Retinal pigment epithelial cell (primary cell): ENCODE measurements around the gene HOXC12.

Experiments used
- DNase-seq: peaks from one replicate; pipeline ENCODE4 v3.0.0-alpha.2; 2010; ENCODE audit warnings: low read depth
- H3K4me3 ChIP-seq: 2 replicates; pipeline ENCODE4 v1.5.1; 2011; ENCODE audit warnings: mild to moderate bottlenecking, low read length, control low read depth, moderate library complexity
- TF ChIP-seq, protein P1 (sequence below): conservative IDR thresholded peaks from 2 replicates; pipeline ENCODE4 v1.5.1; 2011; ENCODE audit warnings: low read depth, low read length, control low read depth, inconsistent platforms

The HOXC12 gene

GRCh38 chr12:53959314-53959713 is 4.6 kb downstream of the HOXC12 start:
- TF ChIP-seq, protein P1, sequence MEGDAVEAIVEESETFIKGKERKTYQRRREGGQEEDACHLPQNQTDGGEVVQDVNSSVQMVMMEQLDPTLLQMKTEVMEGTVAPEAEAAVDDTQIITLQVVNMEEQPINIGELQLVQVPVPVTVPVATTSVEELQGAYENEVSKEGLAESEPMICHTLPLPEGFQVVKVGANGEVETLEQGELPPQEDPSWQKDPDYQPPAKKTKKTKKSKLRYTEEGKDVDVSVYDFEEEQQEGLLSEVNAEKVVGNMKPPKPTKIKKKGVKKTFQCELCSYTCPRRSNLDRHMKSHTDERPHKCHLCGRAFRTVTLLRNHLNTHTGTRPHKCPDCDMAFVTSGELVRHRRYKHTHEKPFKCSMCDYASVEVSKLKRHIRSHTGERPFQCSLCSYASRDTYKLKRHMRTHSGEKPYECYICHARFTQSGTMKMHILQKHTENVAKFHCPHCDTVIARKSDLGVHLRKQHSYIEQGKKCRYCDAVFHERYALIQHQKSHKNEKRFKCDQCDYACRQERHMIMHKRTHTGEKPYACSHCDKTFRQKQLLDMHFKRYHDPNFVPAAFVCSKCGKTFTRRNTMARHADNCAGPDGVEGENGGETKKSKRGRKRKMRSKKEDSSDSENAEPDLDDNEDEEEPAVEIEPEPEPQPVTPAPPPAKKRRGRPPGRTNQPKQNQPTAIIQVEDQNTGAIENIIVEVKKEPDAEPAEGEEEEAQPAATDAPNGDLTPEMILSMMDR: no peak
- DNase-seq: no peak
- no peak overlapping the region for H3K4me3 ChIP-seq

DNA sequence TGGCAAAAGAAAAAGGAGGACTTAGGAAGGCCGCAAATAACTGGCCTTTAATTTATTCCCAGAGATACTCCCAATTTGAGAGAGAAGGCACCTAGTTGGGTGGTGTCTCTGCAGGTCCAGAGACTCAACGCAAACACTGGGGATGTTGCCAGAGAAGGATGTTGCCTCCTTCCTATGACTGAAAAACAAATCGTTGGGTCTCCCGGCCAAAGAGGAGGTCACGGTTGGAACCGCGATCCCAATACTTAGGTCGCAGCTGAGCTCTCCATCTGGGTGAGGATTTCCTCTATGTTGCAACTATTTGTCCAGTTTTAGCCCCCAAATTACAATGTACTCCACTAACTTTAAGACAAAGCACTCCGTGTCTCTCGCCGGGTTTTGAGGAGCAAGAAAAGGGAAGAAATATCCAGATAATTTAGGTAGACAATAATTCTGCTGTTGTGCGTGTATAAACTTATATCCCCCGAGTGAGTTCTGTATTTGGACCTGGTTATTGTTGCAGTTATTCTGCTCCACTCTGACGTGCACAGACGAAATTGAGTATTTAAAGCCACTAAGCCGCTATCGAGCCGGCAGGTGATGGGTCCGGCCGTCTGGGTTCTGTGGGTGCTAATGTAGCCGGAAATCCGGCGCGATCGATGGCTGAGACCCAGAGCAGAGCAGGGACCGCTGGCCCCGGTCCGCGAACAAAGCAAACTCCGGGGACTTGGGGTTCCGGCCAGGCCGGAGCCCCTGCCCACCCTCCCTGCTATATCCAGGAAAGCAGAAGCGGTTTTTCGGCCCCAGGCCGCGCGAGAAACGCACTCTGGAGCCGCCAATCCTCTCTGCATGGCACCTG is 5.7 kb downstream of the HOXC12 start:
- H3K4me3 ChIP-seq: no peak overlapping the region
- TF ChIP-seq, protein P1: no peak
- no peak for DNase-seq

DNA sequence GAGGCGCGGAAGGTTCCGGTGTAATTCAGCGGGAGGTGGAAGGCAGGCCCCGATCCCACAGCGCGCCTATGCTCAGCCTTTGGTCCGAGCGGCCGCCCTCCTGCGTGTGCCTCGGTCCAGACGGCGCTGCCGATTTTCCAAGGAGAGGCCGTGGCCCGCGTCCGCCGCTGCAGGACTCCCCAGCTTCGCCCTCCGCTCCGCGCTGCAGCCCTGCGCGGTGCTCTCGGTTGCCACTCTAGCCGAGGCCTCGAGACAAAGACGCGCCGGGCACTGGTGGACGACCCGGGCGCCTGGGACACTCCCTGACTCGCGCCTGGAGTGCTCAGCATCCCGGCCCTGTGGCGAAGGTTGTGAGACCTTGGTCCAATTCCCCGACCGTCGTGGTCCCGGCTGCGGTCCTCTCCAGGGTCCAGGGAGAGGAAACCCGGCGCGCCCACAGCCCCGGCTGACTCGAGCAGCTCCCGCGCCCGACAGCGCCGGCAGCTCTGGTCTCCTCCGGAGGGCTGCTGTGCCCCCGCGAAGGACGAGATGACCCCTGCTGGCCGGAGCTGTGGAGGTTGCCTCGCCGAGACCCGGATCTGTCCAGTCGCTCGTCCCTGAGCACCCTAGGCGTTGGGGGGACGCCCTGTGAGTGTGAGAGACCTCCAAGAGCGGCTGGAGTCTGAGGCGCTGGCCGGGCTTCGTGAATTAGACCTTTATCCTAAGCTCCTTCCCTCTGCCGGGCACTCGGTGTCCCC is 6.5 kb downstream of the HOXC12 start:
- no peak overlapping the region for H3K4me3 ChIP-seq
- no peak for DNase-seq
- TF ChIP-seq, protein P1: no peak

DNA sequence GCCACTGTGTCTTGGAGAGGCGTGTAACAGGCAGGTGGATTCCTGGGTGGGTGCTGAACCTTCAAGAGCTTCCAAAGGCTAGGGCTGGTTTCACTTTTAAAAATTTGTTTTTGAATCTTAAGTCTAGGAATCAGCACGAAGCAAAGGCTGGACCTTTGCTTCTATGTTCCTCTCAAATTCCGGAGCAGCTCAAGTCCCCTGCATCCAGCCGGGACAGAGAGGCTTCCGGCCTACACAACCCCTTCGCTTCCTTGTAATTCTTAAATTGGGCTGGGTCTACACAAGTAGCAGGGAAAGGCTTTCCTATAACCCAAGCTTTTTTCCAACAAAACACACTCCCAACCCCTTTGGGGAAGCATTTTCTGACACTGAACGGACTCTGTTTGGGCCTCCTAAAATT is 8.3 kb downstream of the HOXC12 start:
- TF ChIP-seq, protein P1: no peak
- H3K4me3 ChIP-seq: no peak overlapping the region
- no peak for DNase-seq

DNA sequence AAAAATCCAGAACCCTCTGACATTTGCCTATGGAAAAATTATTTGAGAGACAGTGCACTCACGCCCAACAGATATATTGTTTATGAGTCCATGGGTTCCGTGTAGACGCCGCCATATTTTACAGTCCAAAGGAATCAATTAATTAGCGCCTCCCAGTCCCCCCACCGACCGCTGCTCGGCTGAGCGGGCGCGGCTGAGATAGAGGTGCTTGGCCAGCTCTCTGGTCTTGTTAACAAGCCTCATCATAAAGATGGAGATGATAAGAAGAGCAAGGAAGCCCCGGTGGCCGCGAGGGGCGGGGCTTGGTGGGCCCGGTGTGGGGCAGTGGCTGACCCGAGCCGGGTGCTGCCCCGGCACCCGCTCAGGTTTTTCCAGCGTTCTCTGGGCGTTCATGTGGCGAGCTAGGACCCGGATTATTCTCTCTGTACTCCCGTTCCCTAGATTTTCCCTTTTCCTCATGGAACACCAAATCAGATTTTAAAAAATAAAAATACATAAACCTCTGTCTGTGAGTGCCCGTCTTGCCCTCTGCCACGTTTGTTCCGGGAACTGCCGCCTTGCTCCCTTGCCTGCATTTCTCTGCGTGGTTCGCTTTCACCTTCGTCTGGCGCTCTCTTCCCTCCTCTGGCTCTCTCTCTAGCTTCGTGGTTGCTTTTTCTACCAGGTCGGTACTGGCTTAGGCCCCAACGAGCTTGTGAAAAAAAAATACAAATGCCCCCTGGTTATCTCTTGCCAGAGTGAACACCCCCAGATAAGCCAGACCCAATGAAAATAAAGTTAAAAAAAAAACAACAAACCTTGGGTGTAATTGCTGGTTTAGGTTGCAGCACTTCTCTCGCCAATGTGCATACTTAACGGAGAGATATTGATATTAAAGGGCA is 9.0 kb downstream of the HOXC12 start:
- H3K4me3 ChIP-seq: no peak overlapping the region
- TF ChIP-seq, protein P1: no peak
- DNase-seq: no peak

DNA sequence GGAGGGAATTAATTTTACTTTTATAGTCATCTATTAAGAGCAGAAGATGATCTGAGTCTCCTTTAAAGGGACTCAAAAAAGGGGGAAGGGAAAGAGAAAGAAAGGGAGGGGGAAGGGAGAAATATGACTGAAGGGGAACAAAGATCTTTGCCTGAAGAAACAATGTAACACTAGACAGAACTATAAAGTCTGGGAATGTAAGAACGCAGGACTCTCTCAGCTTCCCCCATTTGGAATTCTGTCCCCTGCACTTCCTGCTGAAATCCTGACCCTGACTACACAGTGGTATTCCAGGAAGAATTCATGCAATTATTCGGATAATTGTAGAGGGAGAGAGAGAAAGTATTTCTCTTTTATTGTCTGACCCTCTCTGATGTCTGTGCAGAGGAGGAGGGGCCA is 9.6 kb downstream of the HOXC12 start:
- no peak overlapping the region for H3K4me3 ChIP-seq
- TF ChIP-seq, protein P1: no peak

More for the DNA sequence above, 9.6 kb downstream of the HOXC12 start:
- no peak for DNase-seq
